ENCODE results near the gene C2orf74. TPM values are rescaled to one million over a fixed set of nuclear protein-coding genes. Genes with fewer than 3 reads are reported as not detected.
"Not testable (repeated sequence)": the region's sequence is repeated elsewhere in the genome, so short reads cannot be mapped to it uniquely, and the experiment has no call there.

The C2orf74 gene
- total RNA-seq, 1 donor from 2014 or later, result 11.5 TPM

DNA sequence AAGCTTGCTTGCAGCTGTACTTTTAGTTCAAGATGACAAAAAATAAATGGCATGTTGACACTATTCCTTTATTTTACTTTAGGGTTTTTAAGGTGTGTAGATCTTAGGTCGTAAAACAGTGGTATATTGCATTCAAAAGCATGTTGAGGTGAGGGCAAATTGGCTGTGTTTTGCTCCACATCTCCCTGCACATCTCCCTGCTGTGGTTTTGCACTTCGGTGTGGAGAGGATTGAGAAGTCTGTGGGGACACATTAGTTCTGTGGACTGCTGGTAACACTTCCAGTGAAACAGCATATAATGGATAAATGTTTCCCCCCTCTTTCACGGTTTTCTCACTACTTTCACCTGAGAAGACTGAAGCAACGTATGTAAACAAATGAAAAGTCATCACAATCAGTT, 25.1 kb downstream of the C2orf74 start:
- no peak overlapping the region for H3K27ac Mint-ChIP-seq (ENCODE audit: unreplicated experiment)

GRCh38 chr2:61193670-61194561, 31.9 kb downstream of the C2orf74 start:
- Histone ChIP-seq H3K9ac (ENCODE audit: low read length) (no peak overlapping the region), H3K27ac (ENCODE audit: low read depth, low read length) (no peak overlapping the region), H3K9me3 (ENCODE audit: insufficient read depth, low read depth, low read length) (no peaks in the 10 kb centered on the region), H3K4me2 (ENCODE audit: low read length) (no peak overlapping the region), H3K4me1 (ENCODE audit: insufficient read depth, low read length) (no peaks in the 10 kb centered on the region), H2AFZ (ENCODE audit: low read depth, low read length) (no peak overlapping the region), H3K27me3 (ENCODE audit: insufficient read depth, low read length) (no peaks in the 10 kb centered on the region), H3K79me2 (ENCODE audit: insufficient read depth, low read length) (no peaks in the 10 kb centered on the region), H4K20me1 (ENCODE audit: insufficient read depth, low read length) (no peaks in the 10 kb centered on the region), H3K4me3 (ENCODE audit: insufficient read depth, low read depth, low read length) (no peak overlapping the region), H3K36me3 (ENCODE audit: insufficient read depth, low read length) (peaks cover 20% of the 10 kb centered on the region)
- H3K27me3 Mint-ChIP-seq (ENCODE audit: low read depth, unreplicated experiment), result no peaks in the 10 kb centered on the region
- FAIRE-seq (no peak), DNase-seq (ENCODE audit: low read depth) (no peak)
- H3K9me3 Mint-ChIP-seq (ENCODE audit: unreplicated experiment), result no peaks in the 10 kb centered on the region
- H3K4me3 Mint-ChIP-seq (ENCODE audit: unreplicated experiment), result no peak overlapping the region
- peak overlapping the region; percentile 41 for H3K27ac Mint-ChIP-seq (ENCODE audit: unreplicated experiment)
- H3K36me3 Mint-ChIP-seq (ENCODE audit: low read depth, unreplicated experiment), result peaks cover 5% of the 10 kb centered on the region
- no peaks in the 10 kb centered on the region for H3K4me1 Mint-ChIP-seq (ENCODE audit: low read depth, unreplicated experiment)
- no peak for TF ChIP-seq EZH2 (IDR thresholded peaks at IDR 0.05; ENCODE audit: insufficient read depth, low read length)
- TF ChIP-seq CTCF (IDR thresholded peaks at IDR 0.05; ENCODE audit: insufficient read depth, low read depth, low read length), result no peak

More for the DNA sequence above, 25.1 kb downstream of the C2orf74 start:
- Histone ChIP-seq H3K9me3 (ENCODE audit: insufficient read depth, low read depth, low read length) (no peaks in the 10 kb centered on the region), H4K20me1 (ENCODE audit: insufficient read depth, low read length) (peaks cover 10% of the 10 kb centered on the region), H3K79me2 (ENCODE audit: insufficient read depth, low read length) (peaks cover 14% of the 10 kb centered on the region), H3K27me3 (ENCODE audit: insufficient read depth, low read length) (no peaks in the 10 kb centered on the region), H3K27ac (ENCODE audit: low read depth, low read length) (no peak overlapping the region), H3K4me3 (ENCODE audit: insufficient read depth, low read depth, low read length) (no peak overlapping the region), H3K9ac (ENCODE audit: low read length) (no peak overlapping the region), H3K4me2 (ENCODE audit: low read length) (no peak overlapping the region), H3K4me1 (ENCODE audit: insufficient read depth, low read length) (no peaks in the 10 kb centered on the region), H2AFZ (ENCODE audit: low read depth, low read length) (no peak overlapping the region), H3K36me3 (ENCODE audit: insufficient read depth, low read length) (peaks cover 60% of the 10 kb centered on the region)
- Mint-ChIP-seq H3K4me1 (ENCODE audit: low read depth, unreplicated experiment) (no peaks in the 10 kb centered on the region), H3K4me3 (ENCODE audit: unreplicated experiment) (no peak overlapping the region), H3K36me3 (ENCODE audit: low read depth, unreplicated experiment) (peaks cover 21% of the 10 kb centered on the region), H3K27me3 (ENCODE audit: low read depth, unreplicated experiment) (no peaks in the 10 kb centered on the region), H3K9me3 (ENCODE audit: unreplicated experiment) (no peaks in the 10 kb centered on the region)
- no peak for DNase-seq (ENCODE audit: low read depth)
- TF ChIP-seq CTCF (IDR thresholded peaks at IDR 0.05; ENCODE audit: insufficient read depth, low read depth, low read length) (no peak), EZH2 (IDR thresholded peaks at IDR 0.05; ENCODE audit: insufficient read depth, low read length) (no peak)
- FAIRE-seq, result no peak

DNA sequence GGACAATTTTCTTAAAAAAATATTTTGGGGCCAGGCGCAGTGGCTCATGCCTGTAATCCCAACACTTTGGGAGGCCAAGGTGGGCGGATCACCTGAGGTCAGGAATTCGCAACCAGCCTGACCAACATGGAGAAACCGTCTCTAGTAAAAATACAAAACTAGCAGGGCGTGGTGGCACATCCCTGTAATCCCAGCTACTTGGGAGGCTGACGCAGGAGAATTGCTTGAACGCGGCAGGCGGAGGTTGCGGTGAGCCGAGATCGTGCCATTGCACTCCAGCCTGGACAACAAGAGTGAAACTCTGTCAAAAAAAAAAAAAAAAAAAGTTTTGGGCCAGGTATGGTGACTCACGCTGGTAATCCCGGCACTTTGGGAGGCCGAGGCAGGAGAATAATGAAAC, 32.7 kb downstream of the C2orf74 start:
- not testable (repeated sequence) for H3K4me2 ChIP-seq (ENCODE audit: low read length); H3K27ac Mint-ChIP-seq (ENCODE audit: unreplicated experiment); H3K4me3 Mint-ChIP-seq (ENCODE audit: unreplicated experiment); H3K27me3 Mint-ChIP-seq (ENCODE audit: low read depth, unreplicated experiment); H3K4me3 ChIP-seq (ENCODE audit: insufficient read depth, low read depth, low read length); H3K36me3 Mint-ChIP-seq (ENCODE audit: low read depth, unreplicated experiment); H3K9me3 Mint-ChIP-seq (ENCODE audit: unreplicated experiment); DNase-seq (ENCODE audit: low read depth); H3K27ac ChIP-seq (ENCODE audit: low read depth, low read length); H3K9me3 ChIP-seq (ENCODE audit: insufficient read depth, low read depth, low read length); H3K79me2 ChIP-seq (ENCODE audit: insufficient read depth, low read length); H4K20me1 ChIP-seq (ENCODE audit: insufficient read depth, low read length); H3K27me3 ChIP-seq (ENCODE audit: insufficient read depth, low read length); H3K4me1 ChIP-seq (ENCODE audit: insufficient read depth, low read length); H3K9ac ChIP-seq (ENCODE audit: low read length); FAIRE-seq; H2AFZ ChIP-seq (ENCODE audit: low read depth, low read length); H3K4me1 Mint-ChIP-seq (ENCODE audit: low read depth, unreplicated experiment)
- H3K36me3 ChIP-seq (ENCODE audit: insufficient read depth, low read length), result peaks cover 21% of the 10 kb centered on the region
